GM19395 (cell line): ENCODE data around the gene SLC41A3.

Experiments
- ATAC-seq: cut with Tn5 transposase; IDR thresholded peaks from one replicate; pipeline ENCODE4 v1.9.1; 2021; ENCODE audit warnings: mild to moderate bottlenecking, moderate library complexity; ENCODE audit not compliant: unreplicated experiment

SLC41A3 gene

DNA sequence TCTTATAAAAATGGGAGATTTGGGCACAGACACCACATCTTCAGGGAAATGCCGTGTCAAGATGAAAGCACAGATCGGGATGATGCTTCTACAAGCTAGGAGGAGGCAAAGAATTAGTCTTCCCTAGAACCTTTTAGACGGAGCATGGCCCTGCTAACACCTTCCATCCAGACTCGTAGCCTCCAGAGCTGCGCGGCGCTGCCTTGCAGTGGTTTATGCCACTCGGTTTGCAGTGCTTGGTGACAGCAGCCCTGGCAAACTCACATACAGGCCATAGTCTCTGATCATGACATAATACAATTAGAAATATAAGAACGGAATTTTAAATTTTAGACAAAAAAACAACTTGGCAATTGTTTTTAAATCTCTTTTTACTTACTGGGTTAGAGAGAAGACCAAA, 37.1 kb upstream of the SLC41A3 start:
- no peak for ATAC-seq

DNA sequence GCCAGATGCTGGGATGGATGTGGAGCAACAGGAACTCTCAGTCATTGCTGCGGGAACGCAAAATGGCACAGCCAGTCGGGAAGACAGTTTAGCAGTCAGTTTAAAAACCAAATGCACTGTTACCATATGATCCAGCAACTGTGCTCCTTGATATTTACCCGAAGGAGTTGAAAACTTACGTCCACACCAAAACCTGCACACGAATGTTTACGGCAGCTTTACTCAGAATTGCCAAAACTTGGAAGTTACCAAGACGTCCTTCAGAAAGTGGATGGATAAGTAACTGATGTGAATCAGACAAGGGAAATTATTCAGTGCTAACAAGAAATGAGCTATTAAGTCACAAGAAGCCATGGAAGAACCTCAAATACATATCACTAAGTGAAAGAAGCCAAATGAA, 36.1 kb upstream of the SLC41A3 start:
- no peak for ATAC-seq

DNA sequence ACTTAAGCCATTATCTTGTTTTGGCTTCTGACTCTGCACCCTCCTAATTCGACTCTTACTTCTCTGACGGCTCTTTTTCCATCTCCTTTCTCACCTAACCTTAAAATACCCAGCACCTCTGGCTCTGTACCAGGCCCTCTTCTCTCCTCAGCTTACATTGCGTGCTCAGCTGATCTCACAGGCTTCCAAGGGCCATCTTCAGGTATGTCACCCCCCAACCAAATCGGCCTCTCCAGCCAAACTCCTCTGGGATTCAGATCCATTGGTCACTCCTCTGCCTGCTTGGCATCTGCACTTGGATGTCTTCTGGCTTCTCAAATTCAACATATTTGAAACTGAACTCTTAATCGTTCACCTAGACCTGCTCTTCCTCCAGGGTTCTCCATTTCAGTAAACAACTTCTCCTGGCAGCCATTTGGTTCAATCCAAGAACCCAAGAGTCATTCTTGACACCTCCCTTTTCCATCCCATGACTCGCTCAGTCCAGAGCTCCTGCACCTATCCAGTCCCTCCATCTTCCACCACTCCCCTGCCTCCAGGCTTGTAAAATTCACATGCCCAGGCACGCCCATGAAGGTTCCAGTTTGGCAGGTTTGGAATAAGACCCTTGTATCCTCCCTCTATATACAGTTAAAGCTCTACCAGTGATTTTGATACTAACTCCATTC, 35.2 kb upstream of the SLC41A3 start:
- ATAC-seq = no peak

DNA sequence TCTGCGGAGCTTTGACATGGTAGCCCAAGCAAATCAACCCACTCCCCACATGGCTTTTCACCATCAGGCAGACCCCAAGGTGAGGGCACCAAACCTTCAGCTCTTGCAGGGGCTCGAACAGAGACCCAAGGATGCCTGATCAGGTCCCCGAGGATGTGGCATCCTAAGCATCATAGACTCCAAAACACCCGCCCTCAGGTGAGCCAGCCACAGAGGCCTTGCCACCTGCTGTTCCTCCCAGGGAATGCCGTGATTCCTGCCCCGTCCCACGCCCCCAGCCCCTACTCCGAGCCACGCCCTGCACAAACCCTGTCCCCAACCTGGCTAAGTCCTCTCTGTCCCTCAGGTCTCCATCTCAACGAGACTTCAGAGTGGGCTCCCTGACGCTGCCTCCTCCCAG, 34.7 kb upstream of the SLC41A3 start:
- ATAC-seq = no peak

DNA sequence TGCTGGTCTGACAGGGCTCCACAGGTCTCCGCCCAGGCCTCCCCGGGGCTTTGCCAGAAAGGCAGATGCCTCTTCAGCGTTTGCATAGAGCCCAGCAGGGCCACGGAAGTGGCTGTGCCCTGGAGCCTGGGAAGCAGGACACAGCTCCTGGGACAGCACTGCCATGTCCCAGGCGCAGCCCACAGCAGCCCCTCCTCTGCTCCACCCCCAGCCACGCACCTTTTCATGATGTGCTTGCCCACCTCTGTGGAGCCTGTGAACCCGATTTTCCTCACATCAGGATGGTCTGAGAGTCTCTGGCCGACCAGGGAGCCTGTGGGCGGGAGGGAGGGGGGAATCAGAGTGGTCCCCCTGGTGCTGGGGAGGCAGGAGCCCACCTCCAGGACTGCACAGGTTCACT, 33.9 kb upstream of the SLC41A3 start:
- no peak for ATAC-seq

DNA sequence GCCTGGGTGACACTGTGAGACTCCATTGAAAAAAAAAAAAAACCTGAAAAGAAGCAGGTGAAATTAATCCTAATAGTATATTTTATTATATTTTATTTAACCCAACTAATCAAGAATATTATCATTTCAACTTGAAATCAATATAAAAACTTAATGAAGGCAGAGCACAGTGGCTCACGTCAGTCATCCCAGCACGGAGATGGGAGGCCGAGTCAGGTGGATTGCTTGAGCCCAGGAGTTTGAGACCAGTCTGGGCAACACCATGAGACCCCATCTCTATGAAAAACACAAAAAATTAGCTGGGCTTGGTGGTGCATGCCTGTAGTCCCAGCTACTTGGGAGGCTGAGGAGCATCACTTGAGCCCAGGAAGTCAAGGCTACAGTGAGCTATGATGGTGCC, 33.3 kb upstream of the SLC41A3 start:
- ATAC-seq = no peak

DNA sequence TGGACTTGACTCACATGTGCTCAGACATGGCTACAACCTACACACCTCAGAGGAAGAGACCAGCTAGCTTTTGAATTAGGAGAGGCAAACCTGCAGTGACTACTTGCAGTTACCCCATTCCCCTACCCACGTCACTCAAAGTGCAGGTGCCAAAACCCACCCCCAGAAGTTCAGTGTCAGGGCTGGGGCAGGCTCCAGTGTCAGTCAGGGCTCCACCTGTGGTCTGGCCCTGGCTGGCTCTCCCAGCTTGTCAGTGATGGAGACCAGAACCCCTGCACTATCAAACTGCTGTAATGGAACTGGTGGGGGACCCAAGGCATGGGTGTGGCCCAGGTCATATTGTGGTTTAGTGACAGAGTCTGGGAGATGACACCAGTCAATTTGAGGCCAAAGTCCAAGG, 32.6 kb upstream of the SLC41A3 start:
- no peak for ATAC-seq

DNA sequence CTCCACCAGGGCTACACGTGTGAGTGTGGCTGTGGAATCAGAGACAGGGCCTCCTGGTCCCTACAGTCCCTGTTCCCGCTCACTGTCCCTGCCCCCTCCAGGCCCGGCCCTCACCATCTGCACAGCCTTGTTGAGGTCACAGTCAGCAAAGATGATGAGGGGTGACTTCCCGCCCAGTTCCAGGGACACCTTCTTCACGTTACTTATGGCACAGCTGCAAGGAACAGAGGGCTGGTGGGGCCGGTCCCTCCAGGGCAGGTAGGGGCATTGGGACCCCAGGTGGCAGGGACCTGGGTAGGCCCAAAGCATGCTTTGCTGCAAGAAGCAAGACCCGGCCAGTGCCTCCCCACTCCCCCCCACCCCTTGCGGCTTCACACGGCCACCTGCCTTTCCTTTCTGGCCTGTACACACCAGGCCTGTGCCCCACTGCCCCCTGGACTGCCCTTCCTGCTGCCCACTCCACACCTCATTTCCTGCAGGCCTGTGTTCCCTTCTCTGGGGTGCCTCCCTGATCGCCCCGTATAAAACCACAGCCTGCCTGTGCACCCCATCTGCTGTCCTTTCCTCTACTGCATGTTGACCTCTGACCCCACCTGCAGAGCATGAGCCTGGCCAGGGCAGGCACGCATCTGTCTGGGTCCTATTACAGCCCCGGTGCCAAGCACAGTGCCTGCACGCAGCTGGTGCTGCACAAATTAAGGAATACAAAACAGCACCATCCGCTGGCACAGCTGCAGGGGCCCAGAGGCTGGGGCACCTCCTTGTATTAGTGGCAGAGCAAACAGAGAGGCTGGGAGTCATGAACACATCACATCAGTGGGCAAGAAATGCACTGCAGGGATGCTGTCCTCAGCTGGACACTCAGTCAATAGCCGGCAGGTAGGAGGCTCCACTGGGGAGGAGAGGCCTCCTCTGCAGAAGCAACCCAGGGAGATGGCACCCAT, 30.8 kb upstream of the SLC41A3 start:
- no peak for ATAC-seq

DNA sequence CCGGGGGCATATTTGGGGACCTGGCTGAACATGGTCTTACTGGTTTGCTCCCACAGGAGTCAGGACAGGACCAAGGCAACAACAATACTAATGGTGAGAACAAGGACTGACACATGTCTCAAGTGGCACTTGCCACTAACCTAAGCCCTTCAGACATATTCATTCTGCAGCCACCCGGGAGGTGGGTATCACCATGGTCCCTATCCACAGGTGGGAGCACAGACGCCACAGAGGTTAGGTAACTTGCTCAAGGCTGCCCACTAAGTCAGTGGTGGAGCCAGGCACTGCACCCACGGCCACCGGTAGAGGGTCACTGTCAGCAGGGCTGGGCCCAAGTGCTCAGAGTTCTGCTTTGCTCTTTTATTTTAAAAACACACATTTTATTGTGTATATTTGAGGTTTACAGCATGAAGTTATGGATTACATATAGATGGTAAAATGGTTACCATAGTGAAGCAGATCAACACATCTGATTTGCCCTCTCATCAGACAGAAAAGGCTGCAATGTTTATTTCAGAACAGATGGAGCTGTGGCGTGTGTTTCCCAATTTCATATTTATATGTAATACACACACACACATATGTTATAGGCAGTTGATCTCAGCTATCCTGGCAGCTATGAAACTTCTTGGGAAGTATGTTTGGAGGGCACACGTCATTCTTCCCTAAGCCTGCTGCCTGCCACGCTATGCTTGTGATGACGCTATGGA, 30.0 kb upstream of the SLC41A3 start:
- no peak for ATAC-seq

DNA sequence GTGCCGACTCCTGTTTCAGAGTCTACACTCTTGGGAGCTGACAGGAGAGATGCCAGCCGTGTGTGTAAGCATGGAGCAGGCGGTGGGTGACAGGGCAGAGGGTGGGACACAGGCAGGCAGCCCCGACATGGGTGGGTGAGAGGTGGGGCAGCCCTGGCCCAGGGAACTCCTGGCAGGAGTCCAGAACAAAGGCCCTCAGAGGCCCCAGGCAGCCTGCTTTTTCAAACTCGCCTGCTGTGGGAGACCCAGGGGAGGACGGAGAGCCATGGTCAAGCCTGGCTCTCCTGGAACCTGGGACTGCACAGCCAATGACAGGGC, 29.3 kb upstream of the SLC41A3 start:
- no peak for ATAC-seq

DNA sequence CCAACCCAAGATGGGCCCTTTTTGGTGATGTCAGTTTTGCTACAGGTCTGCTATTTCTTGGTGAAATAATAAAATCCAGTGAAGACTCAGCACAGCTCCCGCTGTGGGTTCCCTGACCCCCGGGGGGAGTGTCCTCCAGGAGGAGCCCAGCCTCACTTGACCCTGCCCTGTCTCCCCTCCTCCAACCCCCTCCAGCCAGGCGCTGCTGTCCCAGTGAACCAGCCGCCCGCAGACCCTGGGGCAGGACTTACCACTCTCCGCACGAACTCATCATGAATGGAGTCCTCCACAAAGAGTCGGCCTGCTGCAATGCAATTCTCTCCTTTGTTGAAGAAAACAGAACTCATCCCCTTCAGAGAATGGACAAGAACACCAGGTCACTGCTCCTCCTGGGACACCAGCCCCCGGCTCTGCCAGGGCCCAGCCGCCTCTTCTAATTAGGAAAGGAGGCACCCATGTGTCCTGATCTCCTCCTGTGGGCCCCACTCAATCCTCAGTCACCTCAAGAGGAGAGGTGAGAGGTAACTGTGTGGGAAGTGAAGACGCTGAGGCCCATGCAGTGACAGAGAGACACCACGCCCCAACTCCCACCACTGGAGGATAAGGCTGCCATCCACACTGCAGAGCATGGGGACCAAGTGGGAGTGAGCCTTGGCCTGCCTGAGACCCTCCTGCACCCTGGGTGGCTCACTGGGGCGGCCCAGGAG, 28.8 kb upstream of the SLC41A3 start:
- no peak for ATAC-seq

DNA sequence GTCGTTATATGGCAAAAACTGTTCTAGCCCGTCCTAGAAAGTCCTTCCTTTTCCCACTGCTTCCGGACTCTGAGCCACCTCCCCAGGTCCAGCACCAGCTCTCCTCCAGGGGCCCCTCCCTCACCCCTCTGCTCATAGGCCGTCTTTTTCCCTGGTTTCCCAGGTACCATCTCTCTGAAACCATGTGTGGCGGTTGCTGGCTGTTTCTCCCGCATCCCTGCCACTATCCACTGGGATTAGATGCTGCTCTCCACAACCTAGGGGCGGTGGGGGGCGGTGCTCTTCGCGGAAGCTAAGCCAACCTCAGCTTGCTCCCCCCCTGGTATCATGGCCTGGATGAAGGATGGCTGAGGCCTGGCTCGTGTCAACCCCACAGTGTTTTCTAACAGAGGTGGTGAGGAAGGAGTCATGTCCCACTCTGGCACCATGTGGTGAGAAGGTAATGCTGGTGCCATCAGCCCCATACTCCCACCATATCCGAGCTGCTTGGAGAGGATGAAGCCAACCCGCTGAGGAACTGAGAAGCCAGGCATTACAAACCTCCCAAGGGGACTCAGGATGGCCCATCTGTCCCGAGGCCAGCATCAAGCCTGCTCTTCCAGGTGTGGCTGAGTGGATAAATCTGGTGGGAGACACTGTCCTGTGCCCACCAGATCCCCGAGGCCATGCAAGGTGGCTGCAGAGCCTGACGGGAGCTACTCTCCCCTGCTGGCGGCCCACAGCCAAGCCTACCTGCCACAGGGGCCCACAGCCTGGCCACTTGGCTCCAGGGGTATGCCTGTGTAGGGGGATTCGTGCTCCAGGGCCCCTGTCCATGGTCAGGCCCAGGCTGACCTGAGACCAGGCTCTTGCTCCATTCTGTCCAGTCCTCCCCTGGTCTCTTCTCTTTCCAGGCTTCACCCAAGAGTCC, 27.9 kb upstream of the SLC41A3 start:
- no peak for ATAC-seq

DNA sequence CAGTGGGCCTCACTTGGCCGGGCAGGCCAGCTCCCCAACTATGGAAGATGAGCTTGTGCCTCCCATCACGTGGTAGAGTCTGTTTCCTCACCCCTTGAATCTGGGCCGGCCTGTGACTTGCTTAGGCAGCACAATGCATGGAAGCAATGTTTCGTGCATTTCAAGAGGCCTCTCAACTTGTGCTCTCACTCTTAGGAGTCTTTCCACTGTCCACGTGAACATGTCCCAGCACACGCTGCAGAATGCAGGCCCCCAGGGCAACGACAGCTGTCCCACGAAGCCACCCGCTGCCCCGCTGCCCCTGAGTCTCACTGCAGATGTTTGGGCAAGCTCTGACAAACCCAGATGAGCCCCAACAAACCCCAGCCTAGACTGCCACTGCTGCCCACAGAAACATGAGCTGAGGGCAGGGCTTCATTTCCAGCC, 27.2 kb upstream of the SLC41A3 start:
- ATAC-seq = no peak

DNA sequence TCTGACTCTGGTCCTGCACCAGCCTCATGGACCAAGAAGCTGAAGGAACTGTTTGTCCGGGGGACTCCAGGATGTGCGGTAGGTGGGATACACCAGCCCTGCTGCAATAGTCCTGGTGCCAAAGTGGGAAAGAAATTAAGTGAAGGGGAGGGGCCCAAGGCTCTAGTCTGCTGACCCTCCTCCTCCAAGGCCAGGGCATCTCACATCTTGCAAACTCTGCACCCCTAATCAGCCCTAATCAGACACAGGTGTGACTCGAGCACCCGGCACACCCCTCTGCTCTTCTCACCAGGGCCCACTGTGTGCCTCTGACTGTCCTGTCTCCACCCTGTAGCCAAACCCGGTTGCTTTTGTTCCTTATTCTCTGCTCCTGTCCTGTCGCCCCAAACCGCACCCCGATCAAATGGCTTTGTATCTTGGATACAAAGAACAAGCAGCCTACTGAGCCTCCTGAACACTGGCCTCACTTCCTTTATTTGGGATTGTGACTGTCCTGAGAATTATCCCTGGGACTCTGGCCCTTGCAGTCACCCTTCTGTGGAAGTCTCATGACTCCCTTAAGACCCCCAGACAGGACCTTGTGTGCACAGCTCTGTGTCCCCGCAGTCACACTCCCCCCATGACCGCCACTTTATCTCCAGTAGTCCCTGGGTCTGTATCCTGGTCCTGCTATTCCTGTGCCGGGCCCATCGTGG, 26.7 kb upstream of the SLC41A3 start:
- no peak for ATAC-seq

DNA sequence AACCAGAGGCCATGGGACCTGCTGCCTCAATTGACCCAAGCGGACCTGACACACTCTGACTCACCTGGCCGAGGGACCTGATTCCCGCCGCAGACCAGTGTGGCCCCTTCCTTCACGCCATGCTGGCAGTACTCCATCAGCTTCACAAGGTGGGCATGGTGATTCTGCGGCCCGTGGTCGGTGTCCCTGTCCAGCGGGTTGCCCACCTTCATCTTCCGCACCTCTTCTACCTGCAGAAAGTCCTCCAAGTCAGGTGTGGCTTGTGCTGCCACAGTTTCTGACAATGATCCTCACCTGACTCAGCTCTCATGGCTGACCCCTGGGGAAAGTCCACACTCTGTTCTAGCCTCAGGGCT, 25.9 kb upstream of the SLC41A3 start:
- ATAC-seq = no peak

DNA sequence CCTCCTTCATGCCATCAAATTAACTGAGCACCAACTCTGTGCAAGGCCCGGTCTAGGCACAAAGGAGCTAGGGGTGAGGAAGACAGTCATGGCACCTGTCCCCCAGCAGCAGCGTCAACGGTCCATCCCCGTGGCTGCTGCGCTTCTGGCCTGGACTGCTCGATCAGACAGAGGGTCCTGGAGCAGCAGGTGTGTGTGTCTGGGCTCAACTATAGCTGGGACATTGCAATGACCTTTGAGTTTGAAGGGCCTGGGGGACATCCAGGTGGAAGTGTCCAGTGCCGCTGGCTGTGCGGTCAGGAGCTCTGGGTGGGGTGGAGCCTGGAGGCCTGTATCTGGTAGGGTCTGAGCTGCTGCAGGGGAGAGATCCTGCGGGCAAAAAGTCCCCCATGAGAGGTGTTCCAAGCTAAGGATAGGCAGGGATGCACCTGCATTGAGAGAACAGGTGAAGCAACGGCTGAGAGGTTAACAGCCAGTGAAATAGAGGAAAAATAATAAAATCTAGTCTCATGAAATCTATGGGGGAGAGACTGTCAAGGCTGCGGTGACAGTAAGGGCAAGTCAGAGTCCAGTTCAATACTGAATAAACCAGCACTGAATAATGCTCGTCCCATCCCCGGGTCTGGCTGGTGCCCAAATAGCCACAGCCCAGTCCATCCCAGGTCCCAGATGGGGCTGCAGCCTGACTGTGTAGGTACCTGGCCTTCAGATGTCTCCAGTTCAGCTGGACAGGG, 25.4 kb upstream of the SLC41A3 start:
- ATAC-seq = no peak

DNA sequence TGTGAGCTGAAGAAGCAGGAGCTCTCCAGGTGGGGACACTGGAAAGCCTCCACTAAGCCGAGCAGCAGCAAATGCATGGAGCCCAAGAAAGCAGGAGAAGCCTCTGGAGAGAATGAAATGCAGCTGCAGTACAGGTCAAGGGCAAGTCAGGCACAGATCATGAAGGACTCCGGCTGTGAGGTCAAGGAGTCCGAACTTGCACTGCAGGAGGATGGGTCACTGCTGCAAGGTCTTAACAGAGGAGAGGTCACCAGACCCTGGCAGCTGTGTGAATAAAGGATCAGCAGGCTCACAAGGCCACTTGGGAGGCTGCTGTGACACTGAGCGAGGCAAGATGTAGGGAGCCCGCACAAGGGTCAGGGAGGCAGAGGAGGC, 24.7 kb upstream of the SLC41A3 start:
- ATAC-seq = no peak

DNA sequence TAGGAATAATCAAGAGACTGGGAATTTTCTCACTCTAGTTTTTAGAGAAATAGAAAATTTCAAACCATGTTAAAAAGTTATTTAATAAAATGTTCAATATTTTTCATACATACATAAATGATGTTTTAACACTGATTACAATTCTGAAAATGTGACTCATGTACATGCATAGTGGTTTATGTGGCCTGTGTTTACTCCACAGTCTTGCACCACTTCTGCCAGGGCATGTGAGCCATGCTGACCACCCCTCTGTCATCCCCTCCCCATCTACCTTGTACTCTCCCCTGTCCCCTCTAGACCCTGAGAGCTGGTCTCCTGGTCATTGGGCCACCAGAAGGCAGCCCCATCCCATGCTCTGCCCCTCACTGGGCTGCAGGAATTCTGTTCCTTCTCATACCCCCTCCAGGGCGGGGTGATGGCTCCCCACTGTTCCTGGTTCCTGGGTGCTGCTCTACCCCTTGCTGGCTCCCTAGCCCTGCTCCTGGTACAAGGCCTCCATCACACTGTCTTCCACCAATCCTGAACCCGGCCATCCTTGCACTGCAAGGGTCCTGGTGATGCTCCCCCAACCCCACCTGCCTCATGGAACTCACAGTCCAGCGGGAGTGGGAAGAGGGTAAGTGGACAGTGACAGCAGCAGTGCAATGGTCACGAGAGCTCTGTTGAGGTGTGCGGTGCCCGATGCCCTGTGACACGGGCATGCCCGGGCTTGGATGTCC, 24.2 kb upstream of the SLC41A3 start:
- no peak for ATAC-seq
